HepG2 (cell line): ENCODE data around the gene ICAM3. TPM values are rescaled to one million over a fixed set of nuclear protein-coding genes. Genes with fewer than 3 reads are reported as not detected.

Experiments
- CENPX ChIP-seq: sonication (generic); formaldehyde crosslinking; IDR thresholded peaks from 2 replicates; pipeline ENCODE4 v1.9.0; 2021; ENCODE audit warnings: mild to moderate bottlenecking, missing genetic modification reagents, moderate library complexity
- FOXM1 ChIP-seq: sonication (generic); formaldehyde crosslinking; IDR thresholded peaks from 2 replicates; pipeline ENCODE4 v1.5.0; 2020; ENCODE audit warnings: missing genetic modification reagents
- FOXO1 ChIP-seq: sonication (generic); formaldehyde crosslinking; IDR thresholded peaks from 2 replicates; pipeline ENCODE4 v1.4.0; 2020; ENCODE audit warnings: missing genetic modification reagents
- GPN1 ChIP-seq: sonication (generic); formaldehyde crosslinking; IDR thresholded peaks from 2 replicates; pipeline ENCODE4 v1.5.1; 2020; ENCODE audit warnings: missing genetic modification reagents, borderline replicate concordance
- HMG20A ChIP-seq: IDR thresholded peaks from 2 replicates; pipeline ENCODE4 v1.6.1; 2016; ENCODE audit warnings: borderline replicate concordance
- MEIS2 ChIP-seq: sonication (generic); formaldehyde crosslinking; IDR thresholded peaks from 2 replicates; pipeline ENCODE4 v1.9.0; 2021; ENCODE audit warnings: mild to moderate bottlenecking, missing genetic modification reagents
- MIXL1 ChIP-seq: IDR thresholded peaks from 2 replicates; pipeline ENCODE4 v1.6.1; 2016
- MTA1 ChIP-seq: sonication (generic); formaldehyde crosslinking; IDR thresholded peaks from 2 replicates; pipeline ENCODE4 v1.4.0; 2020; ENCODE audit warnings: missing genetic modification reagents, mild to moderate bottlenecking, borderline replicate concordance
- MXI1 ChIP-seq: IDR thresholded peaks from 3 replicates; pipeline ENCODE4 v1.6.1; 2012; ENCODE audit warnings: low read depth, low read length, inconsistent platforms, borderline replicate concordance
- PHF20 ChIP-seq: sonication (generic); formaldehyde crosslinking; IDR thresholded peaks from 2 replicates; pipeline ENCODE4 v1.5.0; 2020; ENCODE audit warnings: mild to moderate bottlenecking, missing genetic modification reagents
- PLRG1 ChIP-seq: fragments of 450-650 bp; conservative IDR thresholded peaks from 2 replicates; pipeline ENCODE4 v1.6.1; 2016
- SKI ChIP-seq: fragments of 450-650 bp; IDR thresholded peaks from one replicate; pipeline ENCODE4 v1.6.1; 2018; ENCODE audit warnings: mild to moderate bottlenecking; ENCODE audit not compliant: partially characterized antibody
- SMYD3 ChIP-seq: sonication (generic); formaldehyde crosslinking; IDR thresholded peaks from 2 replicates; pipeline ENCODE4 v1.8.1; 2023; ENCODE audit warnings: mild to moderate bottlenecking, missing genetic modification reagents
- SRY ChIP-seq: sonication (generic); formaldehyde crosslinking; IDR thresholded peaks from 2 replicates; pipeline ENCODE4 v1.8.0; 2022; ENCODE audit warnings: mild to moderate bottlenecking, missing genetic modification reagents
- YY1 ChIP-seq: IDR thresholded peaks from 2 replicates; pipeline ENCODE4 v1.6.1; 2011; ENCODE audit warnings: low read length, low read depth, moderate library complexity, mild to moderate bottlenecking; ENCODE audit not compliant: insufficient read depth, insufficient replicate concordance
- ZNF234 ChIP-seq: sonication (generic); formaldehyde crosslinking; conservative IDR thresholded peaks from 2 replicates; pipeline ENCODE4 v1.5.1; 2020; ENCODE audit warnings: mild to moderate bottlenecking, missing genetic modification reagents
- ZNF30 ChIP-seq: sonication (generic); formaldehyde crosslinking; IDR thresholded peaks from 2 replicates; pipeline ENCODE4 v1.5.0; 2020; ENCODE audit warnings: mild to moderate bottlenecking, missing genetic modification reagents
- ZNF589 ChIP-seq: sonication (generic); formaldehyde crosslinking; conservative IDR thresholded peaks from 2 replicates; pipeline ENCODE4 v1.8.0; 2022; ENCODE audit warnings: mild to moderate bottlenecking, moderate library complexity, missing genetic modification reagents
- ZNF747 ChIP-seq: sonication (generic); formaldehyde crosslinking; IDR thresholded peaks from 2 replicates; pipeline ENCODE4 v1.8.1; 2023; ENCODE audit warnings: missing genetic modification reagents, mild to moderate bottlenecking, borderline replicate concordance
- polyA plus RNA-seq, 8 experiments: library from polyadenylated mRNA; depleted of rRNA in 3 of 8; stranded (reverse) in 7 of 8; unstranded in 1 of 8; fragments of >200 nt; fragmentation: Illumina TruSeq in 4 of 8; extraction: Trizol in 4 of 8; gene quantifications; 2 replicates each; pipeline versions ENCODE4 v1.2.1 to v1.2.3, GENCODE V29; 2011 to 2016; ENCODE audit warnings: low read depth in 4 of 8, missing spikeins in 1 of 8, mixed read lengths in 1 of 8; ENCODE audit not compliant: insufficient read depth in 1 of 8
- total RNA-seq, 5 experiments: library from RNA; depleted of rRNA; stranded (reverse); fragments of >200 nt; fragmentation: Illumina TruSeq; extraction: Trizol; gene quantifications; 2 replicates each; pipeline ENCODE4 v1.2.3, GENCODE V29; 2016; ENCODE audit warnings: low read depth in 1 of 5
- TF ChIP-seq, protein P1 (sequence below): sonication (generic); formaldehyde crosslinking; IDR thresholded peaks from 2 replicates; pipeline ENCODE4 v1.8.0; 2022; ENCODE audit warnings: mild to moderate bottlenecking, missing genetic modification reagents, borderline replicate concordance
- TF ChIP-seq, protein P2 (sequence below): sonication (generic); formaldehyde crosslinking; IDR thresholded peaks from 2 replicates; pipeline ENCODE4 v1.5.1; 2020; ENCODE audit warnings: missing genetic modification reagents, mild to moderate bottlenecking, borderline replicate concordance
- TF ChIP-seq, protein P3 (sequence below): sonication (generic); formaldehyde crosslinking; conservative IDR thresholded peaks from 2 replicates; pipeline ENCODE4 v1.4.0; 2020; ENCODE audit warnings: missing genetic modification reagents
- TF ChIP-seq, protein P4 (sequence below): IDR thresholded peaks from 2 replicates; pipeline ENCODE4 v1.6.1; 2012; ENCODE audit warnings: low read depth, low read length, improper control_type of control experiment

ICAM3 gene
- total and polyA plus RNA-seq, 2 of the 13 experiments (the other 11 are each of a cell fraction or from before 2014, with no cell fraction given), result 14.1 to 21.0 TPM

DNA sequence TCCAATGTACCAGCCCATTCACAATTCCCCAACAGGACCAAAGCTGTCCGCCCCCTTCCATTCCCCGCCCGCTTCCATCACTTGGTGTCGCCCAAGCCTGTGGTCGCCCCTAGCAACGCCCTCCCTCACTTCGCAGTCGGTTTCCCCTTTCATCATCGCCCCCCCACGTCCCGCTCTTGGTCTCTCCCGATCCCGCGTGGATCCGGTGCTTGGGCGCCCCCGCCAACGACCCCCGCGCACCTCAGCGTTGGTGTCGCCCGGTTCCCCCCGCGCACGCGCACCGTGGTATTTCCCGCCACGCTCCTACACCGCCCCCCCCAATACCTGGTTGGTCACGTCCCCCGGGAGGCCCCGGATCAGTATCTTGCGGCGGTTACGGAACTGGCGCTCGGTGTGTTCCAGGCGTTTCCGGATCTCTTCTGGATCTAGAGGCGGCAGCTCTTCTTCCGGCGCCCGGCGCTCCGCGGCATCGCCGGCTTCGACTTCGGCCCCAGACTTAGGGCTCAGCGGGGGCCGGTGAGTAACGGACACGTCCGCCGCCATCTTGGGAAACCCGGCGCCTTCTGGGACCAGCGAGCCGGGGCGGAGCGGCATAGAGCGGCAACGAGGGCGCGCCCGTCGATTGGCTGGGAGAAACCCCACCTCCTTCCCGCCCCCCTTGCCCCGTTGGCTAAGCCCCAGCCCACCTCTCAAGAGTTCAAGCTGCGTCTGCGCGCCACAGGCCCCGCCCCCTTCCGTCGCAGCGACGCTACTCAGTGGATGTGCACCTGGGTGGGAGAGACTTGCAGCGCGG, 6.3 kb downstream of the ICAM3 start, which contains the start of gene RAVER1 (continued):
- TF ChIP-seq SMYD3 (CRISPR knock-in tag) (no peak), SKI (no peak), ZNF234 (CRISPR knock-in tag) (peak; percentile 44; the same call in 1 of the 2 replicates), PLRG1 (no peak), ZNF589 (CRISPR knock-in tag) (peak; percentile 26; the same call in 1 of the 2 replicates), MEIS2 (no peak), ZNF30 (CRISPR knock-in tag) (no peak; the same call in 1 of the 2 replicates), HMG20A (CRISPR knock-in tag) (no peak), GPN1 (CRISPR knock-in tag) (no peak), ZNF747 (CRISPR knock-in tag) (no peak), YY1 (peak; percentile 97), MIXL1 (CRISPR knock-in tag) (no peak), FOXM1 (no peak), MXI1 (peak; percentile 73; the same call in 1 of the 3 replicates), SRY (peak; percentile 36; the same call in 1 of the 2 replicates), CENPX (no peak), FOXO1 (CRISPR knock-in tag) (no peak), PHF20 (CRISPR knock-in tag) (peak; percentile 75), MTA1 (peak; percentile 45; the same call in 1 of the 2 replicates)
- TF ChIP-seq, protein P1, sequence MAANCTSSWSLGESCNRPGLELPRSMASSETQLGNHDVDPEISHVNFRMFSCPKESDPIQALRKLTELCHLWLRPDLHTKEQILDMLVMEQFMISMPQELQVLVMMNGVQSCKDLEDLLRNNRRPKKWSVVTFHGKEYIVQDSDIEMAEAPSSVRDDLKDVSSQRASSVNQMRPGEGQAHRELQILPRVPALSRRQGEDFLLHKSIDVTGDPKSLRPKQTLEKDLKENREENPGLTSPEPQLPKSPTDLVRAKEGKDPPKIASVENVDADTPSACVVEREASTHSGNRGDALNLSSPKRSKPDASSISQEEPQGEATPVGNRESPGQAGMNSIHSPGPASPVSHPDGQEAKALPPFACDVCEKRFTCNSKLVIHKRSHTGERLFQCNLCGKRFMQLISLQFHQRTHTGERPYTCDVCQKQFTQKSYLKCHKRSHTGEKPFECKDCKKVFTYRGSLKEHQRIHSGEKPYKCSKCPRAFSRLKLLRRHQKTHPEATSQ (CRISPR knock-in tag), result no peak
- TF ChIP-seq, protein P2, sequence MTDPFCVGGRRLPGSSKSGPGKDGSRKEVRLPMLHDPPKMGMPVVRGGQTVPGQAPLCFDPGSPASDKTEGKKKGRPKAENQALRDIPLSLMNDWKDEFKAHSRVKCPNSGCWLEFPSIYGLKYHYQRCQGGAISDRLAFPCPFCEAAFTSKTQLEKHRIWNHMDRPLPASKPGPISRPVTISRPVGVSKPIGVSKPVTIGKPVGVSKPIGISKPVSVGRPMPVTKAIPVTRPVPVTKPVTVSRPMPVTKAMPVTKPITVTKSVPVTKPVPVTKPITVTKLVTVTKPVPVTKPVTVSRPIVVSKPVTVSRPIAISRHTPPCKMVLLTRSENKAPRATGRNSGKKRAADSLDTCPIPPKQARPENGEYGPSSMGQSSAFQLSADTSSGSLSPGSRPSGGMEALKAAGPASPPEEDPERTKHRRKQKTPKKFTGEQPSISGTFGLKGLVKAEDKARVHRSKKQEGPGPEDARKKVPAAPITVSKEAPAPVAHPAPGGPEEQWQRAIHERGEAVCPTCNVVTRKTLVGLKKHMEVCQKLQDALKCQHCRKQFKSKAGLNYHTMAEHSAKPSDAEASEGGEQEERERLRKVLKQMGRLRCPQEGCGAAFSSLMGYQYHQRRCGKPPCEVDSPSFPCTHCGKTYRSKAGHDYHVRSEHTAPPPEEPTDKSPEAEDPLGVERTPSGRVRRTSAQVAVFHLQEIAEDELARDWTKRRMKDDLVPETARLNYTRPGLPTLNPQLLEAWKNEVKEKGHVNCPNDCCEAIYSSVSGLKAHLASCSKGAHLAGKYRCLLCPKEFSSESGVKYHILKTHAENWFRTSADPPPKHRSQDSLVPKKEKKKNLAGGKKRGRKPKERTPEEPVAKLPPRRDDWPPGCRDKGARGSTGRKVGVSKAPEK, result no peak
- TF ChIP-seq, protein P3, sequence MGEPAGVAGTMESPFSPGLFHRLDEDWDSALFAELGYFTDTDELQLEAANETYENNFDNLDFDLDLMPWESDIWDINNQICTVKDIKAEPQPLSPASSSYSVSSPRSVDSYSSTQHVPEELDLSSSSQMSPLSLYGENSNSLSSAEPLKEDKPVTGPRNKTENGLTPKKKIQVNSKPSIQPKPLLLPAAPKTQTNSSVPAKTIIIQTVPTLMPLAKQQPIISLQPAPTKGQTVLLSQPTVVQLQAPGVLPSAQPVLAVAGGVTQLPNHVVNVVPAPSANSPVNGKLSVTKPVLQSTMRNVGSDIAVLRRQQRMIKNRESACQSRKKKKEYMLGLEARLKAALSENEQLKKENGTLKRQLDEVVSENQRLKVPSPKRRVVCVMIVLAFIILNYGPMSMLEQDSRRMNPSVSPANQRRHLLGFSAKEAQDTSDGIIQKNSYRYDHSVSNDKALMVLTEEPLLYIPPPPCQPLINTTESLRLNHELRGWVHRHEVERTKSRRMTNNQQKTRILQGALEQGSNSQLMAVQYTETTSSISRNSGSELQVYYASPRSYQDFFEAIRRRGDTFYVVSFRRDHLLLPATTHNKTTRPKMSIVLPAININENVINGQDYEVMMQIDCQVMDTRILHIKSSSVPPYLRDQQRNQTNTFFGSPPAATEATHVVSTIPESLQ (CRISPR knock-in tag), result no peak
- TF ChIP-seq, protein P4, sequence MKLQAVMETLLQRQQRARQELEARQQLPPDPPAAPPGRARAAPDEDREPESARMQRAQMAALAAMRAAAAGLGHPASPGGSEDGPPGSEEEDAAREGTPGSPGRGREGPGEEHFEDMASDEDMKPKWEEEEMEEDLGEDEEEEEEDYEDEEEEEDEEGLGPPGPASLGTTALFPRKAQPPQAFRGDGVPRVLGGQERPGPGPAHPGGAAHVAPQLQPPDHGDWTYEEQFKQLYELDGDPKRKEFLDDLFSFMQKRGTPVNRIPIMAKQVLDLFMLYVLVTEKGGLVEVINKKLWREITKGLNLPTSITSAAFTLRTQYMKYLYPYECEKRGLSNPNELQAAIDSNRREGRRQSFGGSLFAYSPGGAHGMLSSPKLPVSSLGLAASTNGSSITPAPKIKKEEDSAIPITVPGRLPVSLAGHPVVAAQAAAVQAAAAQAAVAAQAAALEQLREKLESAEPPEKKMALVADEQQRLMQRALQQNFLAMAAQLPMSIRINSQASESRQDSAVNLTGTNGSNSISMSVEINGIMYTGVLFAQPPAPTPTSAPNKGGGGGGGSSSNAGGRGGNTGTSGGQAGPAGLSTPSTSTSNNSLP, result no peak
